ENCODE data around the gene PRR5L.

PRR5L gene

DNA sequence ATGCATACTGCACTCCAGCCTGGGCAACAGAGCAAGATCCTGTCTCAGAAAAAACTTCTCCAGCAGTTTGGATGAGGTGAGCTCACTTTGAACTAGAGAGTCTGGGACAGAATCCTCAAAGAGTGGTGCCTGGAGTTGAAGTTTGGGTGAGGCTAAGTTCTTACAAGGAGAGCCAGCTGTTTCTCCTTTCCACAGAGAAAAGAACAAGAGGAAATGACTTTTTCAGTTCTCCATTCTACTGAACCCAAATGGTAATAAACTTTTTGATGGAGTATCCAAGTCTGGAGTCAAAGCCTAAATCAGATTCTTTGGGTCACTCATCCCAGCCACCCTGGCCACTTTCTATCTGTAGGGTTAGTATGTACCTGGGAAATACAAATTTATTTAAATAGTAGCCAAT, 111.3 kb downstream of the PRR5L start:
- DNase-seq, result no peak

DNA sequence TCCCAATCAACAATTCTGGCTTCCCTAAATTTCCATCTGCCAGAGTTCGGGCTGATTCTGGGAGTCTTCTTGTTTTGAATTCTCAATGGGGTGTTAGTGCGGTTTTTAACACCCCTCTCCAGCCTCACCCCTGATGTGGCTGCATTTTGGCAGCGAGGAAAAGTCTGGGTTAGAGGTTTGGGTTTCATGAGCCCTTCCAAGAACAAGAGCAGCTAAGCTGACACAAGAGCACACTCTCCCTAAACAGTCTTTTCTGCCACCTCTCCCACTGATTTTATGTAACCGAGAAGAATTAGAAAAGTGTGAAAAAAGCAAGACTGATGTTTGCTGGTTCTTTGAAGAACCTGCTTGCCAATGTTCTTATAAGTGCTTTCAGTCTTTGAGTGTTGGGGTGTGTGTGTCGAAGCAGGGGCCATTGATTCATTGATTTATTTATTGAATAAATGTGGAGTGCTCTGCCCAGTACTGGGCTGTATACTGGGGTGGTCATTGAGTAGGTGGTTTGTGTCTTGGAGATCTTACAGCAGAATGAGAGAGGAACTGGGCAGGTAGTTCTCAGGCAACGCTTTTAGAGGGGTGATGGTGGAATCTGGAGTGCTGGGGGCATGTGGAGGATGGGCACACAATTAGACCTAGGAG, 112.5 kb downstream of the PRR5L start:
- no peak for DNase-seq

DNA sequence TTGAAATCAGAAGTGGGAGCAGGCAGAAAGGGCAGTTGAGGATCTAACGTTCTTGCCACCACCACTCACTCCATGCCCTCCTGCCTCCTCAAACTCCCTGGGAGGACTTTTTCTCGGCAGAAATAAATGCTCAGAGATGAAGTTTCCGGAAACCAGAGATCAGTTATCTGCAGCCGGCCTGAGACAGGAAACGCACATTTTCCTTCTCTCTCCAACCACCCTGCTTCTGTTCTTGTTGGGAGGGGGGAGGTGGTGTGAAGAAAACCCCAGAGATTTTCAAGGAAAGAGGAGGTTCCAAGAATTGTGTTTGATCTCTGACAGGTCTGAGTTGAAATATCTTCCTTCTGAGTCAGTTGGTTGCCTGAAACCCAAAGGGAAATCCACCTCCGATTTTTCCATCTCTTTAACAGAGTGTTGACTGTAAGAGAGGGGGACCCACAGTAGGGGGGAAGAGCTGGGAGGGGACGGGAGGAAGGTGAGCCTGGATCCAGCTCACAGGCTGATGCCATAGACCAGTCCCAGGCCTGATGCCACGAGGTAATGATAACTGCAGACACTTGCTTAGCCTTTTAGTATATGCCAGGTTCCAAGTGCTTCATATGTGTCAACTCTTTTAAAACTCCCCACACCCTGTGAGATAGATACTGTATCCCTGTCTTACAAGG, 113.2 kb downstream of the PRR5L start:
- no peak for DNase-seq

DNA sequence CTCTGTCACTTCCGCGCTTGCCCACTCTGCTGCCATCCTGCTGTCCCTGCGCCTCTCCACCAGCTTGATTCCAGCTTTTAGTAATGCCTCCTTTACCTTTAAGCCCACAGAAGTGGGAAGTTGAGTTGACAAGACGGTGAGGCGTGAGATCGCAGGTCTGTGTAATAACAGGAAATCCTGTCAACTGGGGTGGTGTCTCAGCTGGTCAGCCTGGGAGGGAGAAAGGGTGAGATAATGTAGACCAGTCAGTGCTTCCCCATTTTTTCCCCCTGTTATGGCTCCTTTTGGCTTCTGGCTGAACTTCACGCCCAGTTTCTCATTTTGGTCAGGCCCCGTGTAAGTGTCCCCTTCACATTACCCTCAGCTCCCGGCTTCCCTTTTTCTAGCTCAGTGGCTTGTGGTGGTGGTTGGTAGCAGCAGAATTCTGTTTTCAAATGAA, 115.1 kb downstream of the PRR5L start:
- peak; percentile 21 for DNase-seq

DNA sequence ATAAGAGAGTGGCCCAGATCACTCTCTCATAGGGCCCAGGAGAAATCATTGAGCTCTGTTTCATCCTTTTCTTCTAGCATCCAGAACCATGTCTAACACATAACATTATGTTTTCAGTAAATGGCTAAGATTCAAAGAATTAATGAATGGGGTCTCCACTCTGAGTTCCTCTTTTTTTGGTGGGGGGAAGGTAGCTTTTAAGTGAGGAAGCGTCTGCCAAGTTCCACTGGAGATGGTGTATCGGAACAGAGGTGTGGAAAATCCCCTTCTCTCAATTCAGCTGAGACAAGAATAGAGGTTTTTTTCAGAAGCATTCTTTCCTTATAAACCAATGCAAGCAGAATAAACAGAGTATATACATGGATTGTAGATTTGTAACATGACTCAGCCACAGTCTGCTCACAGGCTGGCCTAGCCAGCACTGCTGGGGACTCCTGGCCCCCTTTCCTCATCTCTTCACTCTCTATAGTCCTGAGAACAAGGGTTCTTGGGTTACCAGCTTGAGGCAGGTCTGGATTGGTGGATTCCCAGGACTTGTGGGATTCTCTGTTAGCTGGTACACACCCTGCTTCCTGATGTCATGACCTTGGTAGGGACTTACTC, 116.8 kb downstream of the PRR5L start:
- no peak for DNase-seq

DNA sequence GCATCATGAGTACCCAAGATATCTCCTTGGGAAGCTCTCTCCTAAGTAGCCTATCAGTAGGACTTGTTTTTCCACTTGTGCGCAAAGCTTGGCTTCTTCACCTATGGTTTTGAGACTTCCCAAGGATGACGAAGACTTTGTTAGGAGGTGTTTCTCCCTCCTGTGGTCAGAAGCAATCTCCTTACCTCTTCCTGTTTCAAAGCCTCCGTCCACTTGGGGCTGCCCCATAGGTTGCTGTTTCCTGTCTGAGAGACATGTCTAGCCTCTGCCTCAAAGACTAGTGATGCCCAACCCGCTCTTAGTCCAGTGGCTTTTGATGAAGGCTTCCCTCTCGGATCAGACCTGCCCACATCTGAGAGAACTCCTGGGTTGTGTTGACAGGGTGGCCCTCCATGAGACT, 121.1 kb downstream of the PRR5L start:
- no peak for DNase-seq

DNA sequence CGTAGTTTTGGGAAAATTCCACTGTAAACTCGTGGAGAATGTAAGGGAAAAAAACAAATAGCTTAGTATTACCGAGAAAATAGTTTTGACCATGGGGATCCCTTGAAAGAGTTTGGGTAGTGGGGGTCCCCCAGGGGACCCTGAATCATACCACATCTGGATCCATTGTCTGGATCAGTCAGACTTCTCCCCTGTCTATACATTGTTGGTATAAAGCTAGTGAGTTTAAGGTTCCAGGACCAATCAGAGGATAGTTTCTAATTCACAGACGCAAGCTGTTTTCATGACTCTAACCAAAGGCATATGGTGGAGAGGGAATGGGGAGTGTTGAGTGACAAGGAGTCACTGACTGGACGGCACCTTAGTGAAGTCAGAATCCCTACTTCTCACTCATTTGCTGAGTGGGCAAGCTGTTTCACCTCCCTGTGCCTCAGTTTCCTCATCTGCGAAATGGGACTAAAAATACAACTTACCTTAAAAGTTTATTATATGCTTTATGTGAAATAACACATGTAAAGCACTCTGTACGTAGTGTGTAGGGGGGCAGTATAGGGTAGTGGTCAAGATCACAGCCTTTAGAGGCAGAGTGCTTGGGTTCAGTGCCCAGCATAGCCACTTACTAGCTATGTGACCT, 123.8 kb downstream of the PRR5L start:
- DNase-seq, result no peak

DNA sequence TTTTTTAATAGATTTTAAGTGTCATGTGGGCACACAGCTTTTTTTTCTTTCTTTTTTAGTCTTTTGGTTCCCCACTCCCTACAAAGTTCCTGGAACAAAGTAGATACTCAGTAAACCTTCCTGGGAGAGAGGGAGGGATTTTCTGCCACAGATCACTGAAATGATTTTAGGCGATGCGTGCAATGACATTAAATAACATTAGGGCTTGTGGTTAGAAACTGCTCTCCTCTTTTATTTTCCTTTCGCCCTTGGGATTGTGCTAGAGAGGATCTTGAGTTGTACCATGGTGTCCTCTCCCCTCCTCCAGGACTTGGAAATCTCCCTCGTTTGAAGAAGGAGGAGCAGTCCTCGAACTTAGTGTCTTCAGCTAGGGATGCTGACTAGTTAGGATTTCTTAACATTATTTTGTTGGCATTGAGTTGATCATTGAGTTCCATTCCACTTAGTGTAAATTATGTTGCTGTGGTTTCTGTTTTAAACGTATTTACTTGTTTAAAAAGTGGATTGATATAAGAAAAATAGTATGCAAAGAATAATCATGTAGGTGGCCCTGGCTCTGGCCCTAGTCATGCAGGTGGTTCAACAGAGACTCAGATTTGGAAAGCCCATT, 125.6 kb downstream of the PRR5L start:
- DNase-seq, result no peak

DNA sequence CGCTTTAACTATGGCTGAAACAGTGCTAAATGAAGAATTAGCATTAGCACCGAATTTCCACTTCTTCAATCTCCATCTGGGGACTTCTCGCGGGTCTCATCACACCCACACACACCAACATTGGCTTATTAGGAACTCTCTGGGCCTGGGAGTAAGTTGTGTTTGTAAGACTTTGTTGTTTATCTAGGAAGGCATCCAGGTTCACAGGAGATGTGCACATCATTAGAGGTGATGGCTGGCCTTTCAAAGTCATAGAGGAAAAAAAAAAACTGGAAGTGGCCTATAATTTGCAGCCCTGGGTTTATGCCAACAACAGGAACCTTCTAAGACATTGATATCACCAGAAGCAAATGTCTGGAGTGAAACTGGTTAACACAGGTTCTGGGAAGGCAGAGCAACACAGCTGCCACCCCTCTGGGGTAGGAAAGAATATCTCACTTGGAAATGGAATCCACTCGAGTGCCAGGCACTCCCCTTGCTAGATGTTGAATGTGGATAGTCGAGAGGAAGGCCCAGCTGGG, 129.5 kb downstream of the PRR5L start:
- DNase-seq, result no peak

DNA sequence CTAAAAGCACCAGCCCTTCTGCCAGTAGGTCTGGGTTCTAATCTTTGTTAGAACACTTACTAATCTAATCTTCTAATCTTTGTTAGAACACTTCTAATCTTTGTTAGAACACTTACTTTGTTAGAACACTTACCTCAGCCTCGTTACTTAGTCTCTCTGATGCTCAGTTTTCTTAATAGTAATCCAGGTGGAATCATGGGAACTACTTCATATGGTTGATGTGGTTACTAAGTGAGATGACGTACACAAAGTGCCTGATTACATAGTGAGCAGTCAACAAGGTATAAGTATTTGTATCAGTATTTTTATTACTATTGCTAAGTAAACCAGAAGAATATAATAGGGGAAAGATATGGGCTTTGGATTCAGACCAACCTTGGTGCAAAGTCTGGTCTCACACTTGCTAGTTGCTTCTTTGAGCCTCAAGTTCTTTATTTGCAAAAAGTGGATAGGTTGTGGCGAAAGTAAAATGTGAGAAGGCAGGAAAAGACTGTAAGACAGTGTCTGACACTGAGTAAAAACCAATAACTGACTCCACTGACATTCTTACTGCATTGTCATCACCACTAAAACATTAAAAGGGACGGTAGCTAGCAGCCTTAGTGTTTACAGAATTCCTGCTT, 130.2 kb downstream of the PRR5L start:
- no peak for DNase-seq

DNA sequence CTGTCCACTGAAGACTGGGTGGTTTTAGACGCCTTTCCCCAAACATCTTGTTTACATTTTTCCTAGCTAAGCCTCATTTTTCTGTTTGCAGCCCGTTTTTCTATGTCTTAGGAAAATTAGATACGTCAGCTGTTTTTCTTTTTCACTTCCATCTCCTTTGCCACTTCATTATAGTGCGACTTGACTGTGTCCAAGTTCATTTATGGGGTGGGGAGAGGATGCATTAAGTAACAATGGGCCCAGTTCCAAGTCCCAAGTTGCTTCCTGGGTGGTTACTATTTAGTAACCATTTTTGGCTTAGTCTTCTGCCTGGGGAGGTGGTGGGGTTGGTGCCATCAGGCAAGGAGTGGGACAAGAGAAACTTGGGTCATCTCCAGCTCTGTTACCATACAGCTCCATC, 131.0 kb downstream of the PRR5L start:
- DNase-seq, result no peak

DNA sequence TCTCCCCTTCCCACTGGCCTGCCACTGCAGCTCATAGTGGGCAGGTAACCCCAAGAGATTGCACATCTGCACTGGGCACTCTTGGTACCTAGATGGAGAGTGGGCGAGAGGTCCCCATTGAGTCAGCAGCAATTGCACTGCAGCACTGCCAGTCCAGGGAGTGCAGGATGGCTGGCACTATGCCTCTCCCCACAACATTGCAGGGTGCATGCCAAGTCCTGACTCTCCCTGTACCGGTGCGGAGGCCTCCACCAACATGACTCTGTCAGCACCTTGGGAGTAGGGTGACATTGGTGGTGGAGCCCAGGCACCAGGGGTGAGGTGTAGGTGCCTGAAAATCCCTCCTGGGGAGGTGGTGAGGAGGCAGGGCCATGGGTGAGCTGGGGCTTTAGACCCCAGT, 131.8 kb downstream of the PRR5L start:
- no peak for DNase-seq

DNA sequence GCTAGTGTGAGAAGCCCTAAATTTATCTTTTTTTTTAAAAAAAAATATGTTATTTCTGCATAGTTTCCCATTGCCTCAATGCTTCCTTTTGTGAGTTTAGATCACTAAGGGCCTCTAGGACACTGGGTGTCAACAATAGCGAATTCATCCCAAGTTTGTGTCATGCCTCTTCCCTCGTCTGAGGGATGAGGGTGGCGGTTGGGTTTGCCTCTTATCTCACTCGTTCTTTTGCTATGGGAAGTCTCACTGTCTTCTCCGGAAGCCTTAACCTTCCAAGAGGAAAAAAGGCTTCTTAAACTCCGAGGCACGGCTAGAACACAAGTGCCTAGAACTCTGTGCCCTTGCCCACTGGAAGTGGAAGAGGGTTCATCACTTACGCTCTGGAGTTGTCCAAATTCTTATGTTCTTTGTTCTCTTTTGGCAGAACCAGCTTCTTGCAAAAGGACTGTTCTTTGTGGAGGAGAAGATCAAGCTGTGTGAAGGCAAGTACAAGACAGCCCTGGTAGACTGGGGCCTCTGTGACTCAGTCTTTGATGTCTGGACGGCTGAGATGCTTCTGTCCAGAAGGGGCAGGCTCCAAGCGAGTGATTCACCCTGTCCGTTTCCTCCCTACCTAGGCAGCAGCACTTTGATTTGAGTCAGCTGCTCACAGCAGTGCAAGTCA, 135.5 kb downstream of the PRR5L start:
- peak; percentile 19 for DNase-seq

DNA sequence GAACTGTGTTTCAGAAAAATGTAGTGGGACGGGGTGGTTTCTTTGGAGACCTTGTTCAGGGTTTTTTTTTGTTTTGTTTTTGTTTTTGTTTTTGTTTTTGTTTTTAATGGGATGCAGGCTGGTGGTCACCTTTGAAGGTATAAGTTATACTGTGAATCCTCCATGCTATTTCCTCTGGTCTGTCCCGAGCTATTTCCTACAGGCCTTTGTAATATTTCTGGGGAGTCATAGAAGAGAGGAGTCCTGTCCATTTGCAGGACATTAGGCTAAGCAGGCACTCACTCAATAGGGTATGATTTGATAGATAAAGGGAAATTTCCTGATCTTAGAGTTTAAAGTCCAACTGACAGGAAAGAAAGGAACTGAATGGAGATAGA, 136.0 kb downstream of the PRR5L start:
- no peak for DNase-seq

DNA sequence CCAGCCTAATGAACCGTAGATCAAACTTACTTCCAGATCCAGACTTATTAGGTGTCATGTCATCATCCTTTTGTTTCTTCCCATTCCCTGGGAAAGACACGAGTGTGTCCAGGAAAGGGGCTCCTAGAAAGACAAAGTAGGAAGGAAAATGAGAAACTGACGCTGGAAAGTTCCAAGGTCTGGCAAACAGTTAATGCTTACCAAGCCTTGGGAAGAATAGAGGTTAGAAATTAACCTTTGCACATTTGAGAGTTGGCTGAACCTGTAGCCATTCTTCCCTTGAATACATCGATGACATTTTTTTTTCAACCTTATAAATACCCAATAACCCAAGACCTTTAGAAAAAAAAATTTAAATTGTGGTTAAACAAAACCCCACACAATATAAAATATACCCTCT, 136.7 kb downstream of the PRR5L start:
- no peak for DNase-seq

DNA sequence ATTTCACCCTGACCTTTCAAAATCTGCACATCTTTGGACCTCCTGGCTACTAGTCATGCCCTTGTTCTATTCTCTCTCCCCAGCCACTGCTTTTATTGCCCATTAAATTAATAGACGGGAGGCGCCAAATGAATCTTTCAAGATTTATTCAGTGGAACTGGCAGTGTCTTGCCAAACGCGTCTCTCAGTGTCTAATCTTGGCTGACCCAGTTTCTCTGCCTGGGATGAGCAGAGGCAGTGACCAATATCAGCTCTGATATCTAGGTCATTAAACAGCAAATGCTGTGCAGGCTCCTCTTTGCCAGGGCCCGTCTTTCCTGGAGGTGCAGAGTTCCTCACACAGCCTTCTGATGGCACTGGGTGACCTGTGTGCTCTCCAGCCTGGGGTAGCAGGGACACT, 140.0 kb downstream of the PRR5L start:
- DNase-seq, result no peak

DNA sequence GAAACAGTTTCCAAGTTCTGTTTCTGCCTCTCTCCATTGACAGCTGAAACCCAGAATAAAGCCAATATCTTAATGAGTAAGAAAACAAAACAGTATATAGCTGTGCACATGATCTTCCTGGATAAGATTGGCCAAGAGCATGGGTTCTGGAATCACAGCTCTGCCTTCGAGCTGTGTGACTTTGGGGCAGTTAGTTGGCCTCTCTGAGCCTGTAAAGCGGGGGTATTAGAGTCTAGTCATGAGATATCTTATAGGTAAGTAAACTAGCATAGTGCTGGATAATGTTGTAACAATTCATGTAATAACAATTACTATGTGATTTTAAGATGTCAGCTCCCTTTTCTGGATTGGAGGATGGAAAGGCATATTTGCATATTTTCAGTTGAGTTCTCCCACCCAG, 140.5 kb downstream of the PRR5L start:
- DNase-seq, result no peak

DNA sequence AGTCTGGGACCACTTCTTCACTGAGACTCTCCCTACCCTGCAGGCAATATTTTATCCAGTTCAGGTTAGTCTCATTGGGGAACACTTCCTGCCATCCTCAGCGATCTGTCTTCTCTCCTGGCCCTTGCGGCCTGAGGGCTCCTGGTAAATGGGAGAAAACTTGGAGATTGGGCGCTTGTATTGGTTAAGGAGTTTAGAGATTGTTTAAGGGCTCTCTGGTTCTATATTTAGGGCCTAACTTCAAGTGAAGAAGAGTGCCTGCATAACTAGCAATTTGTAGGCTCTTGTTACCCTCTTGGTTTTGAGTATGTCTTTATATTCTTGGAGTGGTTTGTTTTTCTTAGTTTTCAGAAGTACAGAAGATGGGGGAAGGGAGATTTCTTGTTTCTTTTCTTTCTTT, 141.3 kb downstream of the PRR5L start:
- DNase-seq, result no peak

DNA sequence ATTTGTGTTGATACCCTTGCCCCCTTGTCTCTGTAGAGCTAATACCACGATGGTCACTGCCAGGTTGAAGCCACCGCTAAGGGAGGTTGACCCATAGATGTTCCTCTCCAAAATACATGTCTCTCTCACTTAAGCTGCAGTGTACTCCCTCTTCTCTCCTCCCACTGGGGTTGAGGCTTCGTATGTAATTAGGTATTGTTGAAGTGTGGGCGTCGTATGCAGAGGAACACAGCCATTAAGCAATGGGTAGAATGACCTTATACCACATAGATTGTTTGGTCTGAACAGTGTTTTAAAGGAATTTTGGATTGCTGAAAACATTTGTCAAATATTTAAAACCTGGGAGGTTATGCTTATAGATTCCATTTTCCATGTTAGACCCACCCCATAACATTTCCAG, 142.0 kb downstream of the PRR5L start:
- no peak for DNase-seq

DNA sequence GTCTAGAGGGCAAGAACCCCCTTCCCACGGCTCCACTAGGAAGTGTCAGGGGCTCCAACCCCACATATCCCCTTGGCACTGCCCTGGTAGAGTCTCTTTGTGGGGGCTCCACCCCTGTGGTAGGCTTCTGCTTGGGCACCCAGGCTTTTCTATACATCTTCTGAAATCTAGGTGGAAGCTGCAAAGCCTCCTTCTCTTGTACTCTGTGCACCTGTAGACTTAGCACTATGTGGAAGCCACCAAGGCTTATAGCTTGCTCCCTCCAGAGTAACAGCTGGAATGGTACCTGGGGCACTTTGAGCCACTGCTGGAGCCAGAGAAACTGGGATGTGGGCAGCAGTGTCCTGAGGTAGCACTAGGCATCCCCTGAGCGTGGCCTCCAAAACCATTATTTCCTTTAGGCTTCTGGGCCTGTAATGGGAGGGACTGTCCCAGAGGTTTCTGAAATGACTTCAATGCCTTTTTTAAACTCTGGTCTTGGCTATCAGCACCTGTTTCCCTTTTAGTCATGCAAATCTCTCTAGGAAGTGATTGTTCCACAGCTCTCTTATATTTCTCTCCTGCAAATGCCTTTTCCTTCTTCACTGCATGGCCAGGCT, 145.6 kb downstream of the PRR5L start:
- no peak for DNase-seq

DNA sequence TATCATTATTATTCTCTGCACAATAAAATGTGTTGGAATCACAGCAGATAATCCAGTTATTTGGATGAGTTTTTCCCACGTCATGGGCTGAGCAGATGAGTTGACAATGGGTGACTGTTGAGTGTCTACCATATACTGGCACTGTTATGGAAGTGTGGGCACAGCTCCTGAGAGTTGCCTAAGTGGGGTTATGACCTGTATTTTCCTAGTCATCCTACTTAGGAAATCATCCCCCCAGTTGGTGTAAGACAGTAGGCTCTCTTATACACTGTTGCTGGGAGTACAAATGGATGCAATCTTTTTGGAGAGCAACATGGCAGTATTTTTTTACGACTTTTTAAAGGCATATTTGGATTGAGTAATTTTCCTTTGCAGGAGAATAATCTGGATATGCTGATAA, 147.6 kb downstream of the PRR5L start:
- no peak for DNase-seq

DNA sequence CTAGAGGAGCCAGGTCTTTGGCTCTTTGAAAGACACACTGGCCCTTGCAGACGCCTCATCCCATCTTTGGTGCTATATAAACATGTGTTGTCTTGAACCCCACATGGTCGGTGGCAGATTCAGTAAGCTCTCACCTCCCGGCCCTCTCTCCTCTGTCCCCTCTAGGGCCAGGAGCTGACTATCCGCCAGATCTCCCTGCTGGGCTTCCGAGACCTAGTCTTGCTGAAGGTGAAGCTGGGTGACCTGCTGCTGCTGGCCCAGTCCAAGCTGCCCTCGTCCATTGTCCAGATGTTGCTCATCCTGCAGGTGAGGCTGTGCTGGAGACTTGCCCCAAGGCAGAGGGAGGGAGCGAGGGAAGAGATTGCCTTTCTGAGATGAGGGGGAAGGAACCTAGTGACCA, 150.0 kb downstream of the PRR5L start:
- DNase-seq, result no peak

All from midbrain (tissue), 1 donor.